ENCODE results near the gene ANKRD29. TPM values are rescaled to one million over a fixed set of nuclear protein-coding genes. Genes with fewer than 3 reads are reported as not detected.
"Not testable (repeated sequence)": the region's sequence is repeated elsewhere in the genome, so short reads cannot be mapped to it uniquely, and the experiment has no call there.

Gene ANKRD29
- total and polyA plus RNA-seq, 2 experiments from 2014 or later, result 6.6 to 36.6 TPM

GRCh38 chr18:23636433-23636832, 26.3 kb downstream of the ANKRD29 start:
- not testable (repeated sequence) for H3K36me3 ChIP-seq (ENCODE audit: insufficient read depth); H3K9me3 Mint-ChIP-seq; DNase-seq (ENCODE audit: low spot score); H3K79me2 ChIP-seq (replicated peaks; ENCODE audit: insufficient read depth); H3K36me3 Mint-ChIP-seq (ENCODE audit: low read depth); ATAC-seq; H3K27ac ChIP-seq (ENCODE audit: low read depth); H4K20me1 ChIP-seq (replicated peaks; ENCODE audit: insufficient read depth); H3F3A ChIP-seq (replicated peaks; ENCODE audit: low read depth); H2AFZ ChIP-seq; H3K4me3 Mint-ChIP-seq; H3K27ac Mint-ChIP-seq; H3K4me1 ChIP-seq (ENCODE audit: insufficient read depth); H3K4me2 ChIP-seq; H3K27me3 ChIP-seq (ENCODE audit: insufficient read depth); H3K4me3 ChIP-seq; H3K9me2 ChIP-seq (ENCODE audit: insufficient read depth); H3K27me3 Mint-ChIP-seq (ENCODE audit: insufficient read depth, low read depth, poor library complexity)
- peaks cover 11% of the 10 kb centered on the region for H3K4me1 Mint-ChIP-seq

DNA sequence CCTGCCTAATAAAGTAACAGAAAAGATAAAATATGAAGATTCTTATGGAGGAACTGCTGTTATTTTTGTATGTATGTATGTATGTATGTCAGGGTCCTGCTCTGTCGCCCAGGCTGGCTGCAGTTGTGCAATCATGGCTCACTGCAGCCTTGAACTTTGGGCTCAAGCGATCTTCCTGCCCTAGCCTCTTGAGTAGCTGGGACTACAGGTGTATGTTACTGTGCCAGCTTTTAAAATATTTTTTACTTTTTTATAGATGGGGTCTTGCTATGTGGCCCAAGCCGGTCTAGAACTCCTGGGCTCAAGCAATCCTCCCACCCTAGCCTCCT, 26.7 kb downstream of the ANKRD29 start:
- Mint-ChIP-seq H3K4me1 (peaks cover 11% of the 10 kb centered on the region), H3K27me3 (ENCODE audit: insufficient read depth, low read depth, poor library complexity) (peaks cover 5% of the 10 kb centered on the region), H3K27ac (no peak overlapping the region; the same call in 1 of the 2 replicates), H3K36me3 (ENCODE audit: low read depth) (no peaks in the 10 kb centered on the region), H3K4me3 (no peak overlapping the region), H3K9me3 (0 out of 3 replicates have a peak, but pooled peaks cover 5% of the 10 kb centered on the region)
- Histone ChIP-seq H3K4me3 (no peak overlapping the region), H3F3A (replicated peaks; ENCODE audit: low read depth) (no peaks in the 10 kb centered on the region), H3K9me2 (ENCODE audit: insufficient read depth) (no peaks in the 10 kb centered on the region), H3K27ac (ENCODE audit: low read depth) (no peak overlapping the region), H3K27me3 (ENCODE audit: insufficient read depth) (no peaks in the 10 kb centered on the region), H2AFZ (no peak overlapping the region), H3K36me3 (ENCODE audit: insufficient read depth) (no peaks in the 10 kb centered on the region), H3K4me1 (ENCODE audit: insufficient read depth) (no peaks in the 10 kb centered on the region), H3K79me2 (replicated peaks; ENCODE audit: insufficient read depth) (no peaks in the 10 kb centered on the region), H3K4me2 (no peak overlapping the region), H4K20me1 (replicated peaks; ENCODE audit: insufficient read depth) (no peaks in the 10 kb centered on the region)
- DNase-seq (ENCODE audit: low spot score), result no peak
- no peak for ATAC-seq
- no peak for TF ChIP-seq ZNF114 (CRISPR knock-in tag; IDR thresholded peaks at IDR 0.05)

GRCh38 chr18:23635283-23636070, 27.2 kb downstream of the ANKRD29 start:
- H3K4me1 ChIP-seq (ENCODE audit: insufficient read depth), result no peaks in the 10 kb centered on the region
- H4K20me1 ChIP-seq (replicated peaks; ENCODE audit: insufficient read depth), result no peaks in the 10 kb centered on the region
- DNase-seq (ENCODE audit: low spot score), result peak; percentile 13
- 0 out of 3 replicates have a peak, but pooled peaks cover 5% of the 10 kb centered on the region for H3K9me3 Mint-ChIP-seq
- H3K4me3 Mint-ChIP-seq, result no peak overlapping the region
- H3K27ac ChIP-seq (ENCODE audit: low read depth), result no peak overlapping the region
- H3K36me3 Mint-ChIP-seq (ENCODE audit: low read depth), result no peaks in the 10 kb centered on the region
- no peaks in the 10 kb centered on the region for H3F3A ChIP-seq (replicated peaks; ENCODE audit: low read depth)
- TF ChIP-seq, protein P1, sequence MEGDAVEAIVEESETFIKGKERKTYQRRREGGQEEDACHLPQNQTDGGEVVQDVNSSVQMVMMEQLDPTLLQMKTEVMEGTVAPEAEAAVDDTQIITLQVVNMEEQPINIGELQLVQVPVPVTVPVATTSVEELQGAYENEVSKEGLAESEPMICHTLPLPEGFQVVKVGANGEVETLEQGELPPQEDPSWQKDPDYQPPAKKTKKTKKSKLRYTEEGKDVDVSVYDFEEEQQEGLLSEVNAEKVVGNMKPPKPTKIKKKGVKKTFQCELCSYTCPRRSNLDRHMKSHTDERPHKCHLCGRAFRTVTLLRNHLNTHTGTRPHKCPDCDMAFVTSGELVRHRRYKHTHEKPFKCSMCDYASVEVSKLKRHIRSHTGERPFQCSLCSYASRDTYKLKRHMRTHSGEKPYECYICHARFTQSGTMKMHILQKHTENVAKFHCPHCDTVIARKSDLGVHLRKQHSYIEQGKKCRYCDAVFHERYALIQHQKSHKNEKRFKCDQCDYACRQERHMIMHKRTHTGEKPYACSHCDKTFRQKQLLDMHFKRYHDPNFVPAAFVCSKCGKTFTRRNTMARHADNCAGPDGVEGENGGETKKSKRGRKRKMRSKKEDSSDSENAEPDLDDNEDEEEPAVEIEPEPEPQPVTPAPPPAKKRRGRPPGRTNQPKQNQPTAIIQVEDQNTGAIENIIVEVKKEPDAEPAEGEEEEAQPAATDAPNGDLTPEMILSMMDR (conservative IDR thresholded peaks at IDR 0.05; ENCODE audit: low read depth in 2 of 2), result no peak
- TF ChIP-seq EZH2phosphoT487 (IDR thresholded peaks at IDR 0.05; ENCODE audit: unreplicated experiment) (no peak), CREB1 (CRISPR knock-in tag; IDR thresholded peaks at IDR 0.05; ENCODE audit: low read depth) (no peak), STAT1 (IDR thresholded peaks at IDR 0.05; ENCODE audit: unreplicated experiment) (no peak), NANOG (IDR thresholded peaks at IDR 0.05; ENCODE audit: borderline replicate concordance) (no peak)
- peaks cover 11% of the 10 kb centered on the region for H3K4me1 Mint-ChIP-seq
- H3K27me3 ChIP-seq (ENCODE audit: insufficient read depth), result no peaks in the 10 kb centered on the region
- no peaks in the 10 kb centered on the region for H3K9me2 ChIP-seq (ENCODE audit: insufficient read depth)
- H3K27me3 Mint-ChIP-seq (ENCODE audit: insufficient read depth, low read depth, poor library complexity), result peaks cover 5% of the 10 kb centered on the region
- H3K4me2 ChIP-seq, result no peak overlapping the region
- no peak overlapping the region for H3K4me3 ChIP-seq
- no peak overlapping the region for H2AFZ ChIP-seq
- H3K27ac Mint-ChIP-seq, result peak overlapping the region; percentile 74
- H3K36me3 ChIP-seq (ENCODE audit: insufficient read depth), result no peaks in the 10 kb centered on the region
- peak; percentile 78 for ATAC-seq
- H3K79me2 ChIP-seq (replicated peaks; ENCODE audit: insufficient read depth), result no peaks in the 10 kb centered on the region
